MM.1S (cell line): ENCODE results near the gene KRTAP24-1.

ENCODE experiments used
- CTCF ChIP-seq: fragments of 300-600 bp; sonication (generic); IDR thresholded peaks from 2 replicates; pipeline ENCODE4 v1.5.1; 2016; ENCODE audit warnings: antibody characterized with exemption, low read length, mixed read lengths
- EZH2 ChIP-seq: fragments of 300-600 bp; sonication (generic); optimal IDR thresholded peaks from 2 replicates; pipeline ENCODE3; 2017; ENCODE audit warnings: low read depth, mild to moderate bottlenecking, antibody characterized with exemption, low read length, mixed read lengths
- EZH2phosphoT487 ChIP-seq: fragments of 300-600 bp; sonication (generic); IDR thresholded peaks from 2 replicates; pipeline ENCODE4 v1.6.1; 2018; ENCODE audit warnings: antibody characterized with exemption, low read length

DNA sequence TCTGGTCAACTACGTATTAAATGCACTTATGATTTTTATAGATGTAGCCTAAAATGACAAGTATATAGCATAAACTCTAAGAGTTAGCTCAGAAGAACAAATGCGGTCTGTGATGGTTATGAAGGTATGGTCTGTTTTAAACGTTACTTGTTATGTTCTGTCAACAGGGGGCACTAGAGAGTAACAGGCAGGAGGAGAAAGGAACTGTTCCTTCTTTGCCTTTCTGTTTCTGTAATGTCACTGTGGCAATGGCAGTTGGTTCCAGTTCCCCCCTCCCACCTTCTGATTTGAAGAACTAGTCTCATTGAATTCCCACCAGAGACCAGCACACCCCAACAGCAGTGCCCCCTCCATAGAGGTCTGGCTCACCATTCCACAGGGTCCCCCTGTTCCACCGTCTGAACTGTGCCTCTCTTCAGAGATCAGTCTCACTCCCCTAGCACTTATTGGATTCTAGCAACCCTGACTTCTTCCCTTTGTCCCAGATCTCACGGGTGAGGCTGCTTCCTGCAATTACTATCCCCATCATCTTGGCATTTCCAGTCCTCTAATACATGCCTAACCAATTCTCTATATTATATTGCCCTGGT is 14.0 kb downstream of the KRTAP24-1 start:
- peak; percentile 53 for TF ChIP-seq CTCF
- no peak for TF ChIP-seq EZH2phosphoT487
- TF ChIP-seq EZH2: no peak
